ENCODE data around the gene IGF2.

GRCh38 chr11:2179516-2179915 lies 40.3 kb upstream of the IGF2 start:
- TF ChIP-seq CTCF (IDR thresholded peaks at IDR 0.05; ENCODE audit: insufficient read depth, low read length) (no peak), REST (IDR thresholded peaks at IDR 0.05; ENCODE audit: insufficient replicate concordance, low read depth) (no peak), GABPA (IDR thresholded peaks at IDR 0.05; ENCODE audit: low read depth) (no peak), SPI1 (IDR thresholded peaks at IDR 0.05; ENCODE audit: borderline replicate concordance, low read depth) (no peak), POLR2AphosphoS5 (IDR thresholded peaks at IDR 0.05; ENCODE audit: low read depth) (no peak)

All from HL-60 (cell line).